SK-N-SH (cell line): ENCODE measurements around the gene UNKL.

Experiments used
- CHD2 ChIP-seq: fragments of 150-350 bp; IDR thresholded peaks from 2 replicates; pipeline ENCODE4 v1.6.1; 2018; ENCODE audit warnings: low read length; ENCODE audit not compliant: partially characterized antibody
- ELF1 ChIP-seq: IDR thresholded peaks from 2 replicates; pipeline ENCODE4 v1.4.0; 2012
- NFIC ChIP-seq: IDR thresholded peaks from 2 replicates; pipeline ENCODE4 v1.4.0; 2012; ENCODE audit warnings: borderline replicate concordance
- RAD21 ChIP-seq: IDR thresholded peaks from 2 replicates; pipeline ENCODE4 v1.6.1; 2012; ENCODE audit warnings: mild to moderate bottlenecking, low read length
- SIN3A ChIP-seq: IDR thresholded peaks from 2 replicates; pipeline ENCODE4 v1.6.1; 2012; ENCODE audit warnings: low read depth, mild to moderate bottlenecking, low read length, moderate library complexity, borderline replicate concordance
- TF ChIP-seq, protein P1 (sequence below): fragments of 150-350 bp; IDR thresholded peaks from 2 replicates; pipeline ENCODE4 v1.6.1; 2017; ENCODE audit warnings: antibody characterized with exemption, low read length, low read depth, borderline replicate concordance
- TF ChIP-seq, protein P2 (sequence below): IDR thresholded peaks from 2 replicates; pipeline ENCODE4 v1.6.1; 2012; ENCODE audit warnings: mild to moderate bottlenecking, low read depth, low read length, moderate library complexity
- TF ChIP-seq, protein P3 (sequence below): fragments of 200-600 bp; sonication (generic); IDR thresholded peaks from 2 replicates; pipeline ENCODE4 v1.6.1; 2017; ENCODE audit warnings: antibody characterized with exemption, mild to moderate bottlenecking, moderate library complexity

DNA sequence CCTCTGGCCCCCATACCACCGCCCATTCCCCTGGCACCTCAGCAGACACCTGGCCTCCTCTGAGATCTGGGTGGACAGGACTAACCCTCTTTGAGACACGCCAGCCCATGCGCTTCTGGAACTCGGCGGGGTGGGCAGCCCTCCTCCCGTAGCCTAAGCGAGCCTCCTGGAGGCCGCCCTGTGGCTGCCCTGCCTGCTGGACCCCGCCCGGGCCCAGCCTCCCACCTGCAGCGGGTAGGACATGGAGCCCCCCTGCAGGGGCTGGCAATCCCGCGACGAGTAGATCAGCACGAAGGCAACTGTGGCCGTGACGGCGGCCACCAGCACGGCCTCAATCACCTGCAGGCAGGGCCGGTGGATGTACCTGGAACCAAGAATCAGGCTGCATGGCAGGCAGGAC is 38.0 kb upstream of the UNKL start:
- TF ChIP-seq, protein P1, sequence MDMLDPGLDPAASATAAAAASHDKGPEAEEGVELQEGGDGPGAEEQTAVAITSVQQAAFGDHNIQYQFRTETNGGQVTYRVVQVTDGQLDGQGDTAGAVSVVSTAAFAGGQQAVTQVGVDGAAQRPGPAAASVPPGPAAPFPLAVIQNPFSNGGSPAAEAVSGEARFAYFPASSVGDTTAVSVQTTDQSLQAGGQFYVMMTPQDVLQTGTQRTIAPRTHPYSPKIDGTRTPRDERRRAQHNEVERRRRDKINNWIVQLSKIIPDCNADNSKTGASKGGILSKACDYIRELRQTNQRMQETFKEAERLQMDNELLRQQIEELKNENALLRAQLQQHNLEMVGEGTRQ: no peak
- TF ChIP-seq, protein P2, sequence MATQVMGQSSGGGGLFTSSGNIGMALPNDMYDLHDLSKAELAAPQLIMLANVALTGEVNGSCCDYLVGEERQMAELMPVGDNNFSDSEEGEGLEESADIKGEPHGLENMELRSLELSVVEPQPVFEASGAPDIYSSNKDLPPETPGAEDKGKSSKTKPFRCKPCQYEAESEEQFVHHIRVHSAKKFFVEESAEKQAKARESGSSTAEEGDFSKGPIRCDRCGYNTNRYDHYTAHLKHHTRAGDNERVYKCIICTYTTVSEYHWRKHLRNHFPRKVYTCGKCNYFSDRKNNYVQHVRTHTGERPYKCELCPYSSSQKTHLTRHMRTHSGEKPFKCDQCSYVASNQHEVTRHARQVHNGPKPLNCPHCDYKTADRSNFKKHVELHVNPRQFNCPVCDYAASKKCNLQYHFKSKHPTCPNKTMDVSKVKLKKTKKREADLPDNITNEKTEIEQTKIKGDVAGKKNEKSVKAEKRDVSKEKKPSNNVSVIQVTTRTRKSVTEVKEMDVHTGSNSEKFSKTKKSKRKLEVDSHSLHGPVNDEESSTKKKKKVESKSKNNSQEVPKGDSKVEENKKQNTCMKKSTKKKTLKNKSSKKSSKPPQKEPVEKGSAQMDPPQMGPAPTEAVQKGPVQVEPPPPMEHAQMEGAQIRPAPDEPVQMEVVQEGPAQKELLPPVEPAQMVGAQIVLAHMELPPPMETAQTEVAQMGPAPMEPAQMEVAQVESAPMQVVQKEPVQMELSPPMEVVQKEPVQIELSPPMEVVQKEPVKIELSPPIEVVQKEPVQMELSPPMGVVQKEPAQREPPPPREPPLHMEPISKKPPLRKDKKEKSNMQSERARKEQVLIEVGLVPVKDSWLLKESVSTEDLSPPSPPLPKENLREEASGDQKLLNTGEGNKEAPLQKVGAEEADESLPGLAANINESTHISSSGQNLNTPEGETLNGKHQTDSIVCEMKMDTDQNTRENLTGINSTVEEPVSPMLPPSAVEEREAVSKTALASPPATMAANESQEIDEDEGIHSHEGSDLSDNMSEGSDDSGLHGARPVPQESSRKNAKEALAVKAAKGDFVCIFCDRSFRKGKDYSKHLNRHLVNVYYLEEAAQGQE: no peak
- TF ChIP-seq, protein P3, sequence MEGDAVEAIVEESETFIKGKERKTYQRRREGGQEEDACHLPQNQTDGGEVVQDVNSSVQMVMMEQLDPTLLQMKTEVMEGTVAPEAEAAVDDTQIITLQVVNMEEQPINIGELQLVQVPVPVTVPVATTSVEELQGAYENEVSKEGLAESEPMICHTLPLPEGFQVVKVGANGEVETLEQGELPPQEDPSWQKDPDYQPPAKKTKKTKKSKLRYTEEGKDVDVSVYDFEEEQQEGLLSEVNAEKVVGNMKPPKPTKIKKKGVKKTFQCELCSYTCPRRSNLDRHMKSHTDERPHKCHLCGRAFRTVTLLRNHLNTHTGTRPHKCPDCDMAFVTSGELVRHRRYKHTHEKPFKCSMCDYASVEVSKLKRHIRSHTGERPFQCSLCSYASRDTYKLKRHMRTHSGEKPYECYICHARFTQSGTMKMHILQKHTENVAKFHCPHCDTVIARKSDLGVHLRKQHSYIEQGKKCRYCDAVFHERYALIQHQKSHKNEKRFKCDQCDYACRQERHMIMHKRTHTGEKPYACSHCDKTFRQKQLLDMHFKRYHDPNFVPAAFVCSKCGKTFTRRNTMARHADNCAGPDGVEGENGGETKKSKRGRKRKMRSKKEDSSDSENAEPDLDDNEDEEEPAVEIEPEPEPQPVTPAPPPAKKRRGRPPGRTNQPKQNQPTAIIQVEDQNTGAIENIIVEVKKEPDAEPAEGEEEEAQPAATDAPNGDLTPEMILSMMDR: no peak
- TF ChIP-seq ELF1 (no peak), SIN3A (no peak), NFIC (no peak), RAD21 (no peak), CHD2 (no peak)
